Umbilical cord (tissue), 2 donors: ENCODE measurements around the gene THPO. TPM values are rescaled to one million over a fixed set of nuclear protein-coding genes. Genes with fewer than 3 reads are reported as not detected.
A peak's percentile ranks its signal among the peaks of the same experiment; 100 is the strongest.

Experiments used
- DNase-seq: peaks from one replicate; pipeline ENCODE4 v3.0.0-alpha.2; 2015; ENCODE audit warnings: low spot score
- total RNA-seq: library from RNA; depleted of rRNA; stranded (reverse); fragments of >200 nt; gene quantifications from one replicate; pipeline ENCODE4 v1.2.3, GENCODE V29; 2014; ENCODE audit warnings: low replicate concordance; ENCODE audit not compliant: insufficient read depth

THPO gene
- total RNA-seq, 1 donor from 2014 or later = not detected

DNA sequence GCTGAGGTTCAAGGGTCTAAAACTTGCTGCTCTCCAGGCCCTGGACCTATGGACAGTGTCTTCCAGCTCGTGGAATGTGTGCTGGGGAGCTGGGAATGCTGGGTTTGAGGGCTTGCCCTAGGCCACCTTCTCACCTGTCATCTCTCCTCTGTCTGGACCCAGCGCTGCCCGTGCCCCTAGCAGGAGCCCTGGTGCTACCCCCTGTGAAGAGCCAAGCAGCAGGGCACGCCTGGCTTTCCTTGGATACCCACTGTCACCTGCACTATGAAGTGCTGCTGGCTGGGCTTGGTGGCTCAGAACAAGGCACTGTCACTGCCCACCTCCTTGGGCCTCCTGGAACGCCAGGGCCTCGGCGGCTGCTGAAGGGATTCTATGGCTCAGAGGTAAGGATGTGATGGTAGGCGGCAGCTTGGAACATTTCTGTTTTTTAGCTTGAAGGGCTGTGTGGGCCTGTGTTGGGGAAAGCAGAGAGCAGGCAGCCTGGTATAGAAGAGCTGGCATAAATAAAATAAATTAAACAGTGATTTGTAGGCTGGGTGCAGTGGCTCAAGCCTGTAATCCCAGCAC, 6.9 kb upstream of the THPO start:
- DNase-seq = no peak

DNA sequence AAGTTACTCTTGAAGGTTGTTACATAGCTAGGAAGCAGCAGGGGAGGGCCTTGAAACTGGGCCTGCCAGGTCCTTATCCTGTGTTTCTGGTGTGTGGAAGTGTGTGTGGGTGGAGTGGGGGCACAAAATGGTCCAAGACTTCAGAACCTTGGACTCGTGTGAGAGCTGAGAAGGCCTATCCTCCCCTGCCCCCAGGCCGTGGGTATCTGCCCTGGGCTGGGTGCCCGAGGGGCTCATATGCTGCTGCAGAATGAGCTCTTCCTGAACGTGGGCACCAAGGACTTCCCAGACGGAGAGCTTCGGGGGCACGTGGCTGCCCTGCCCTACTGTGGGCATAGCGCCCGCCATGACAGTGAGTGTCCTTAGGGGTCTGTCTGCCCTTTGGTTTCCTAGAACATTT, 6.3 kb upstream of the THPO start:
- DNase-seq = no peak

DNA sequence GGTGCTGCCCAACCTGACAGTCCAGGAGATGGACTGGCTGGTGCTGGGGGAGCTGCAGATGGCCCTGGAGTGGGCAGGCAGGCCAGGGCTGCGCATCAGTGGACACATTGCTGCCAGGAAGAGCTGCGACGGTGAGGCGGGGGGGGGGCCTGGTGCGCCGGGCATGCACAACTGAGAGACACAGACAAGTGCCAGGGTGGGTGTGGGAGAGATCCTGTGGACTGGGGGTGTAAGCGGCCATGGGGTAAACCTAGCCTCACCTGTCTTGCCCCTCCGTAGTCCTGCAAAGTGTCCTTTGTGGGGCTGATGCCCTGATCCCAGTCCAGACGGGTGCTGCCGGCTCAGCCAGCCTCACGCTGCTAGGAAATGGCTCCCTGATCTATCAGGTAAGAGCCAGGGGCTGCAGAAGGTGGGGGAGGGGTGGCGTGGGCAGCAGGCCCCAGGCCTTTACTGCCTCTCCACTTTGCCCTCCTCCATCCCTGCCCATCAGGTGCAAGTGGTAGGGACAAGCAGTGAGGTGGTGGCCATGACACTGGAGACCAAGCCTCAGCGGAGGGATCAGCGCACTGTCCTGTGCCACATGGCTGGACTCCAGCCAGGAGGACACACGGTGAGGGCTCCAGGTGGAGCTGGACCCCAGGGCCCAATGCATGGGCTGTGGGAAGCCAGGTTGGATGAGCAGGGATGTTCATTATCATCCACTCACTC, 5.2 kb upstream of the THPO start:
- DNase-seq = no peak

DNA sequence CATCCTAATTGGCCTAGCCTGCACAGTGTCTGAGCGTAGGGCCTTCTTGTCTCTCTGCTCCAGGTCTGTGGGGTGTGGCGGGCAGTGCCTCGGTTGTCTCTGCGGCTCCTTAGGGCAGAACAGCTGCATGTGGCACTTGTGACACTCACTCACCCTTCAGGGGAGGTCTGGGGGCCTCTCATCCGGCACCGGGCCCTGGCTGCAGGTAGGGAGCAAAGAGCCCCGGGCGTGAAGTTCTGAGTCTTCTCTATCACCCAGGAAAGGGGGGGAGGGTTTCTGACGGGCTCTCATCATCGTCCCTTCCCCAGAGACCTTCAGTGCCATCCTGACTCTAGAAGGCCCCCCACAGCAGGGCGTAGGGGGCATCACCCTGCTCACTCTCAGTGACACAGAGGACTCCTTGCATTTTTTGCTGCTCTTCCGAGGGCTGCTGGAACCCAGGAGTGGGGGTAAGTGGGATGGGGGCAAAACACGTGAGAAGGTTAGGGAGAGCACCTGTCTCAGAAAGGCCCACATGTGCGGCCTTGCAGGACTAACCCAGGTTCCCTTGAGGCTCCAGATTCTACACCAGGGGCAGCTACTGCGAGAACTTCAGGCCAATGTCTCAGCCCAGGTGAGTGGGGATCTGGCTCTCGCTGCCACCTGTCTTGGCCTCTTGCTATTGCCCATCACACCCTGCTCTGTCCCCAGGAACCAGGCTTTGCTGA, 4.5 kb upstream of the THPO start:
- DNase-seq = no peak

DNA sequence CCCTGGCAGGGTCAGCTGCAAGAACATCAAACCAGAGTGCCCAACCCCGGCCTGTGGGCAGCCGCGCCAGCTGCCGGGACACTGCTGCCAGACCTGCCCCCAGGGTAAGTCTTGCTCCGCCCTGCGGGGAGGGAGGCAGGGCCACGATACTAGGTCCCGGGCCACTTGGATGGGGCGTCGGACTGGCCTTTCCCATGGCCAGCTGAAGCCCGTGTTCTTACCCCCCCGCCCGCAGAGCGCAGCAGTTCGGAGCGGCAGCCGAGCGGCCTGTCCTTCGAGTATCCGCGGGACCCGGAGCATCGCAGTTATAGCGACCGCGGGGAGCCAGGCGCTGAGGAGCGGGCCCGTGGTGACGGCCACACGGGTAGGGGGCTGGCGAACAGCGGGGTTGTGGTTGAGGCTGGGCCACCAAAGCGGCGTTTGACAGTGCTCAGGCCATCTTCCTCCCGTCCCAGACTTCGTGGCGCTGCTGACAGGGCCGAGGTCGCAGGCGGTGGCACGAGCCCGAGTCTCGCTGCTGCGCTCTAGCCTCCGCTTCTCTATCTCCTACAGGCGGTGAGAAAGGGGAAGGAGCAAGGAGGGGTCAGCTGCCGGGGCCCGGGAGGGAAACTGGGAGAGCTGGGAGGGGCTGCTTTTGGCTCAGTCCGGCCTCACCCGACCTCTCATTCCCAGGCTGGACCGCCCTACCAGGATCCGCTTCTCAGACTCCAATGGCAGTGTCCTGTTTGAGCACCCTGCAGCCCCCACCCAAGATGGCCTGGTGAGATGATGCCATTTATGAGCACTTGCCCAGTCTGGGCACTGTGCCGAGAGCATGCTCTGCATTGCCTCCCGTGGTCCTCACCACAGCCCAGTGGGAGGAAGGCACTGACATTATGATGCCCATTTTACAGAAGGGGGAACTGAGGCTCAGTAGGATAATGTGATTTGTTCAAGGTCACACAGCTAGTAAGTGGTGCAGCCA, 3.5 kb upstream of the THPO start:
- DNase-seq = peak; percentile 26

DNA sequence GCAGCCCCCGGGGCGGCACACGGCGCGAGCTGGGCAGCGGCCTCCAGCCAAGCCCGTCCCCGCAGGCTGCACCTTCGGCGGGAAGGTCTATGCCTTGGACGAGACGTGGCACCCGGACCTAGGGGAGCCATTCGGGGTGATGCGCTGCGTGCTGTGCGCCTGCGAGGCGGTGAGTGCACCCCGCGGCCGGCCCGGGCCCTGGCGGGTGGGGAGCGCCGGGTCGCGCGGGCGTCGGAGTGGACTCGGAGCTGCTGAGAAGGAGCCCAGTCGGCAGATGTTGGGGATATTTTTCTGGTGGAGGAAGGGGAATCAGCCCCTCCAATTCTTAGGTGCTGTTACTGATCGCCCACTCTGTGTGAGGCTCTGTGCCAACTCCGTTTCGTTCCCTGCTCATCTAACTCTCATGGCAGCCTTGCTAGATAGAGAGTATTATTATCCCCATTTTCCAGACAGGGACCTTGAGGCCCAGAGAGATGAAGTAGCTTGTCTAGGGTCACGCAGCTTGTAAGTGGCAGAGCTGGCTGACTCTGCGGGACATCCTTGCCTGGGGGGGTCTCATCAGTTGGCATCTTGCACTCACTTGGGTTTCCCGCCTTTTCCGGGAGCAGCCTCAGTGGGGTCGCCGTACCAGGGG, 2.7 kb upstream of the THPO start:
- DNase-seq = no peak

DNA sequence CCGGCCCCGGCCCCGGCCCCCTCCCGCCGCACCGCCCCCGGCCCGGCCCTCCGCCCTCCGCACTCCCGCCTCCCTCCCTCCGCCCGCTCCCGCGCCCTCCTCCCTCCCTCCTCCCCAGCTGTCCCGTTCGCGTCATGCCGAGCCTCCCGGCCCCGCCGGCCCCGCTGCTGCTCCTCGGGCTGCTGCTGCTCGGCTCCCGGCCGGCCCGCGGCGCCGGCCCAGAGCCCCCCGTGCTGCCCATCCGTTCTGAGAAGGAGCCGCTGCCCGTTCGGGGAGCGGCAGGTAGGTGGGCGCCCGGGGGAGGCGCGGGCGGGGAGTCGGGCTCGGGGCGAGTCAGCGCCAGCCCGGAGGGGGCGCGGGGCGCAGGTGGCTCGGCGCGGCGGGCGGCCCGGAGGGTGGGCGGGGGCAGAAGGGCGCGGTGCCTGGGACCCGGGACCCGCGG, 2.2 kb upstream of the THPO start:
- DNase-seq = peak; percentile 61

DNA sequence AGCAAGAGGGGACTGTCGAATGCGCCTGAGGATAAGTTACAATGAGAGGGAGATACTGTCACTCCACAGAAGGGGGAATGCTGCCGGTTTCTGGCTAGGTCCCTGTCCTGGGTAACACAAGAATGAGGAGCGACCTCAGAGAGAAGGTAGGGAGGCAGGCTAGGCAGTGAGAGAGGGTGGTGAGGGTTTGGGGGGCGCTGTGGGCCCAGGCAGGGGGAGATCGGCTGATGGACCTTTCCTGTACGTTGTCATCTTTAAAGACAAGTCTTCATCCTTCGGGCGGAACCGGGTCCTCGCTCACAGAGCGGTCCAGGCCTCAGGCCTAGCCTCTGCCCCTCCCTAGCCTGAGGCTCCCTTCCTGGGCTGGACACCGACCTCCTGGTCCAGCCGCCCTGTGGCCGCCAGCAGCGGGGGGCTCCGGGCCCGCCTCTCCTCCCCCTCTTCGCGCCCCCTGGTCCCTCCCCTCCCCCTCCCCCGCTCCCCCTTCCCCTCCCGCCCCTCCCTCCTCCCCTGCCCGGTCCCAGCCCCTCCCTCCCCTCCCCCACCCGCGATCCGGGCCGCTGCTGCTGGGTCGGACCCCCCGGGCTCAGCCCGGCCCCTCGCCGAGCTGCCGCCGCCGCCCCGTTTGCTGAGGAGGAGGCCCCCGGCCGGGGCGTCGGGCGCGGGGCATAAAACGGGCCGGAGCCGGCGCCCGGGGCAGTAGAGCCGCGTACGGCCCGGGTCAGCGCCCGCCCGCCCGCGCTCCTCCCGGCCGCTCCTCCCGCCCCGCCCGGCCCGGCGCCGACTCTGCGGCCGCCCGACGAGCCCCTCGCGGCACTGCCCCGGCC, 1.6 kb upstream of the THPO start, which contains the start of gene CHRD:
Gene CHRD (plus strand): TSS at position 697 of the 827 bp plus-strand sequence. CDS start 265 bp downstream, outside the sequence.
- DNase-seq = peak; percentile 13

DNA sequence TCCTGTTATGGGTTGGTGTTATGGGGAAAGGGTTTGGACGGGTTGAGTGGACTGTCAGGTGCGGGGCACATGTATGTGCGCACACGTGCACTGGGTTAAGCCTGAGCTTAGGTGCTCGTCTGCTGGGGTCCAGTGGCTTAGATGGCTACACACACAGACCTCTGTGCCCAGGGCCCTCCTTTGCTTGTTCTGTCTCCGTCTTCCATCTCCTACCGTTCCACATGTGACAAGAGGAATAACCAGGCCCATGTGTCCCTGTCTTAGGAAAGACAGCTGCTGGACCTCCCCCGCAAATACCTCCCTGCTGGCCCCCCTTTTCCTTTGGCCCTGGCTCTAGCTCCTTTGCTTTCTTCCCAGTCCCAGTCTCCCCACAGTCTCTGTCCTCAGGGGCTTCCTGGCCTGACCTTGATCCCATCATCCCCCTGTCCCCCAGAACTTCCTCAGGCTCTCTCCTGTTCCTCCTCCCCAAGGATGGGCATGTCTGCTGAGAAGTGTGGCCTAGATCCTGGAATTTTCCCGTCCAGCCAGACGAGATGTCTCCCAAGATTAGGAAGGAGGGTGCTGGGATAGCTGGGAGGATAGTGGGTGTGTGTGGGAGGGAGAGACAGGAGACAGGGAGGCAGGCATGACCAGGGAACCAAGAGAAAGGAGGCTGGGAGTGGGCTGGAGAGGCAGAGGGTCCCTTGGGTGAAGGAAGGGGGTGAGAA, 797 bp upstream of the THPO start:
- no peak for DNase-seq

DNA sequence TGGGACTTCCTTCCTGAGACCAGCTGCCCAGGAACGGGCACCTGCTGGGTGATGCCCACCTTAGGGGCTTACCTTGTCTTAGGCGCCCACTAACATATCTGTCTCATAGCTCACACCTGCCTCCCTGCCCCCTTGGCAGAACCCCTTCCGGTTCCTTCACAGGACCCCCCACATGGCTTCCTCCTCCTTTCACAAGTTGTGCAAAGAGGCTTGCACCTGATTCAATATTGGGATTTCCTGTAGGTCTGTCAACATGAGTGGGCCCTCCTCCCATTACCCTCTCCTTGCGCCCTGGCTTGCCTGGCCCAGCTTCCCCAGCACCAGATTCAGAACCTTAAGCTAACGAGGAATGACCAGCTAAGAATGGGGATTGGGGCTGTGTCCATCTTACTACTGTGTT, 633 bp downstream of the THPO start:
- no peak for DNase-seq

DNA sequence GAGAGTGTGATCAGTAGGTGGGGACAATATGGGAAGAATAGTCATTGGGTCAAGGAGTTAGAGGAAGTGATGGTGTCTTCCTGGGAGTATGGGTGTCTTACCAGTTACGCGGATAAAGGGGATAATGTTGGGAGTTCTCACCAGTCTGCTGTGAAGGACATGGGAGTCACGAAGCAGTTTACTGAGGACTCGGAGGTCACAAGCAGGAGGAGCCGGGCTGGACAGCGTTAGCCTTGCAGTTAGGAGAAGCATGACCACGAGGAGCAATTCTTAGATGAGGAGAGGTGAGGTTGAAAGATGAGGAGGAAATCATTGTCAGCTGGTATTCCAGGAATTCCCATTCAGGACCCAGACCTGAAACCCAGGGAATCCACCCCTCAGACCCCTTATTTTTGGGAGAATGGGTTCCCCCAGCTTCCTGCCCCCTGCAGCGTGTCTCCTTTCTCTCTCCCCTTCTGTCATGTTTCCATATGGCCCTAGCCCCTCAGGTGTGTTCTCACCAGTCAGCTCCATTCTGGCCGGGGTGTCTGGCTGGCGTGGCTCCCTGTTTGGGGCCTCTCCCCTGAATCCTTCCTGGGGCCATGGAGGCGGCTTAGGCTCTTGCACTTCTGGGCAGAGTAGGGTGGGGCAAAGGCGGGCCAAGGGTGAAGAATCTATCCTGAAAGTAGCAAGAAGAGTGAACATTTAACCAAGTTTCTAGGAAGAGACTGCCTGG, 2.1 kb downstream of the THPO start:
- DNase-seq = no peak

DNA sequence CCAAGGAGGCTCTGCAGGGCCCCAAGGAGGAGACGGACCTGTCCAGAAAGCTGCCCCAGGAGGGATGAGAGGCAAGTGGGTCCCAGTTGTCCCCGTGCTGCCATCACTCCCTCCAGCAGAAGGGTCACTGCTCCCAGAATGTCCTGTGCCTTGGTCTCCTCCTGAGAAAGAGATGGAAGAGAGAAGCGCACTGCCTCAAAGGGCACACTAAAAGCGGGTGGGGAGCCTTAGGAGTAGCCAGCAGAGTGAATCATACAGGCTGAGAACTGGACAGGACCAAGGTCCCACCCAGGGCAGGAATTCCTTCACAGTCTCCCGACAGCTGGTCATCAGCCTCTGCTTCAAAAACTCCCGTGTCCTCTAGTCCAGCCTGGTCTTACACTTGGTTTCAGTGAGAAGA, 4.6 kb downstream of the THPO start:
- DNase-seq = peak; percentile 25

DNA sequence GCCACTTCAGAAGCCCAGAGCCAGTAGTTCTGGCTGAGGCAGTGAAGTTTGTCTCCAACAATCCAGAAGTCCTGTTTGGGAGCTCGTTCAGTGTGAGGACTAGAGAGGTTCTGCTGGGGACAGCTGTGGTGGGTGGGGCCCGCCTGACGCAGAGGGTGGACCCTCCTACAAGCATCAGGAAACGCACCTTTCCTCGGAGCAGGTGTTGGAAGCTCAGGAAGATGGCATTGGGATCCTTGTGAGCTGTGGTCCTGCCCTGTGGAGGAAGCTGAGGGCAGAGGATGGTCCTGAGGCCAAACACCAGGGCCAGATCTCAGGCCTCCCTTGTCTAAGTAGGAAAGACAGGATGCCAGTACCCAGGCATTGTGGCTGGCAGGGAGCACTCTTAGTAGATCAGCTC, 5.1 kb downstream of the THPO start:
- DNase-seq = no peak

DNA sequence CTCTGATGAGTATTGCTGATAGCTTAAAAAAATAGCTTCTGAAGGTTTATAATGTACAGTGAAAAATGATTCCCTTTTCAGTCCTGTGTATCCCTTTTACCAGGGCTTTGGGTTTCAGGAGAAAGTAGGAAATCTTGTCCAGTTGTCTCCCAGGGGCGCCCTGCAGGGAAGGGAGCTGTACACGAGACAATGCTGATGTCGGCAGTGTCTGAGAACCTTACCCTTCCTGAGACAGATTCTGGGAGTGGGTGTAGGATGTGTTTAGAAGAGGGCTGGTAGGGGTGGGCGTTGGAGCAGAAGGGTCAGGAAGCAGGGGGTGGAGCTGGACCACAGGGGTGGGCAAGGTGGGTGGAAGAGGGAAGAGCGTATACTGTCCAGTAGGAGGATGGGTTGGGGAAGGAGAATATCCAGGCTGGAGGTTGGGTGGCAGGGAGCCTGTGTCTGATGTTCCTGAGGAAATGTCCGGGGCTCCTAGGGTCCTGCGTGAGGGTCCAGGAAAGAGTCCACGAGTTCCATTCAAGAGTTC, 5.6 kb downstream of the THPO start:
- DNase-seq = no peak

DNA sequence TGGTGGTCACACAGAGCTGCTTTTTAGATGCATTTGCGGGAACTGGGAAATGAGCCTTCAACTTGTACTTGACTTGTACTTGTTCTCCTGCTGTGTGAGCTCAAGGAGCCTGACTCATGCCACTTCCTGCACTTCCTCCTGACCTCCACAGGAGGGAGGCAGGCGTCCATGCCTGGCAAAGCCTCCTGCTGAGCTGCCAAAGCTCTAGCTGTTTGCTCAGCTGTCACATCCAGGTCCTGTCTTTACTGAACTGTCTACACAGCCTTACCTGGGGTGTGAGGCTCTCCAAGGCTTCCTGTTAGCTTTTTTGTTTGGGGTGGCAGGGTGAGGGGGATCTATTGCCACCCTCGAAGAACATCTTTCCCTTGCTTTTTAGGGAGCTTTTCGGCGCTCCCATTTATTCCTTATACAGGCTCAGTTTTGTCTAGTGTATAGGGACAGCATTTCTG, 6.4 kb downstream of the THPO start:
- peak; percentile 91 for DNase-seq

DNA sequence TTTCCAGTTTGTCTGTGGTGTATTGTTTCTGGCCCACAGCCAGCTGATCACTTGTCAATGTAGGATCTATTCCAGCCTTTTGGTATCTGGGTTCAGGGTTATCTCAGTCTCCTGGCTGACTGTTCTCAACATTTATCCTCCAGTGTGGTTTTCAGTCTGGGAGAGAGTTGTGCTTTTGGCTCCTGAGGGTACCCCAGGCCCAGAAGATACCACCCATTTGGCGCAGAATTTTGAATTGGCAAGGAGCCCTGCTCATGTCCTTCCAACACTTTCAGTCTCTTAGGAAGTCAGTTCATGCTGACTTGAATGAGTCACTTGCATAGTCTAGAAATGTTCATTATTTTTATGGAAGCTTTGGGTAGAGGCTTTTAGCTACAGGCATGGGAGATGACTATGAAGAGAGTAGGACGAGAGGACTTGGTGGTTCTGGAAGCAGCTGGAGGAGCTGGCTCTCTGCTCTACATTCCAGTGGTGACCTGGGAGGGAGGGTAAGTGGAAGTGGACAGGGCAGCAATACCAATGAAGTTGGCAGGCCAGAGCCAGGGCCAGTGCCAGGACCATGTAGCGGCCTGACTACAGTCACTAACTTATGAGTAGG, 9.3 kb downstream of the THPO start:
- no peak for DNase-seq

DNA sequence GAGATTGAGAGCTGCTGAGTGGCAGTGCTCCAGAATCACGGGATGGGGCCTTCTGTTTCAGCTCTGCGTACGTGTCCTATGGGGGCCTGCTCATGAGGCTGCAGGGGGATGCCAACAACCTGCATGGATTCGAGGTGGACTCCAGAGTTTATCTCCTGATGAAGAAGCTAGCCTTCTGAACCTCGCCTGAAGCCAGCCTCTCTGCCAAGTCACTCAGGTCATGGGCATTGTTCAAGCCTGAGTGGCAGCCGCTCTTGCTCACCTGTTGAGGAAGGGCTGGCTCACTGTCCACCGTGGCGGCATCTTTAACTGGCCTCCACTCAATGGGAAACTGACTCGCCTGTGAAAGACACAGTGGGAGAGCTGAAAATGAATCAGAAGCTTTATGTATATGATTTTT, 9.9 kb downstream of the THPO start:
- DNase-seq = no peak

DNA sequence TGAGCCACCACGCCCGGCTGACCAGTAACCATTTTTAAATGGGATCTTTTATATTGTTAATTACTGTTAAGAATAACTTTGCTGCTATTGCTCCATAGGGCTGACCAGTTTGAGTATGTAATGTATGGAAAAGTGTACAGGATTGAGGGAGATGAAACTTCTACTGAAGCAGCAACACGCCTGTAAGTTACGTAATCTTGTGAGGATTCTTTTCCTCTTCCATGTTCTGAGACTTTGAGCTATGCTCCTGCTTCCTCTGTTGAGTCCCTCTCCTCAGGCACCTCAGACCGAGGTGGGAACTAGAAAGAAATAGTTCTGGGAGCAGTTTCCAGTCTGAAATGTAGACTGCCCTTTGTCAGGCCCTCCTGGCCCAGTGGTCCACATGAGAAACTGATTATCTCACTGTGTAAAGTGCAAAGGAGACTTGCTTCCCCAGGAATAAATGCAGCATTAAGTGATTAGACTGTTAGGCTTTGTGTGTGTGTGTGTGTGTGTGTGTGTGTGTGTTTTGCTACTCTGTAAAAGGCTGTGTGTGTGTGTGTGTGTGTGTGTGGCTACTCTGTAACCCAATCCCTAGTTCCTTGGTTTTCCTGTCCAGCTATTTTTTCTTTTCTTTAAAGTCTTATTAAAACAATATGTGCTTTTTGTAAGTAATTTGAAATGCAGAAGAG, 11.3 kb downstream of the THPO start:
- DNase-seq = no peak
